Activated T-helper 9 cell treated with anti-CD3 and anti-CD28 coated beads, Interleukin-2, amount 50 U/mL, for 16 hours (primary cell): Measurements from ENCODE around the gene BMS1.
"Not testable (repeated sequence)": the region's sequence is repeated elsewhere in the genome, so short reads cannot be mapped to it uniquely, and the experiment has no call there.

ENCODE experiments used
- DNase-seq: peaks from one replicate; pipeline ENCODE4 v3.0.0-alpha.2; 2020; ENCODE audit warnings: low read depth

BMS1 gene

DNA sequence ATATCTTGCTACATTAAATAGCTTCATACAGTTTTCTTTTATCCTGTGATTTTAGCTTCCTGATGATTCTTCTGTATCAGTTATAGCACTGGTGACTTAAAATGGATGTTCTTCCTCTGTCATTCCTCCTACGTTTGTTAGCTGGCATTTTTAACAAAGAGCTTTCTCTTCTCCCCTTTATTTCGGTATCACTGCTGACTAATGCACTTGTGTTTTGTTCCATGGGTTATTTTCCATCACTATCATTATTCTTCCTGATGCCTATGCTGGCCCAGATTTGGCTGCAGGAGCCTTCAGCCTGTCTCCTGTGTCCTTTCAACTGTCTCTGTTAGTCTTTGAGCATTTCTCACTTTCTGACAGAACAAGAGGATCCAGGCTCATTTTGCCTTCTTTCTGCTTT is 13.1 kb downstream of the BMS1 start:
- no peak for DNase-seq

DNA sequence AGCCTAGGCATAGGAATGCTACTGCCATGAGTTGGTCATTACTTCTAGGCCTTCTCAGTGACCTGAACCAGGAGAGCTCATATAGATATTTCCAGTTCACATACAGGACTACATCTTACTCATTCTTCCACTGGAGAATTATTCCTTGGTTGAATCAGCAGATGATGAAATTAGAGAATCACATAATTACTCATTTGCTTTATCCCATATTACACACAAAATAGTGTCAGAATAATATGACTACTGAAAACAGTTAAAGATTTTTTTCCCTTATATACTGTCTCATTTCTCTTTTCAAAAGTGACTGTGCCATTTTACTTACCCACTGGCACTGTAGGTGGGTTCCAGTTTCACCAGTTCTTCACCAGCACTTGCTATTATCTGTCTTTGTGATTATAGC is 18.5 kb downstream of the BMS1 start:
- DNase-seq, result no peak

DNA sequence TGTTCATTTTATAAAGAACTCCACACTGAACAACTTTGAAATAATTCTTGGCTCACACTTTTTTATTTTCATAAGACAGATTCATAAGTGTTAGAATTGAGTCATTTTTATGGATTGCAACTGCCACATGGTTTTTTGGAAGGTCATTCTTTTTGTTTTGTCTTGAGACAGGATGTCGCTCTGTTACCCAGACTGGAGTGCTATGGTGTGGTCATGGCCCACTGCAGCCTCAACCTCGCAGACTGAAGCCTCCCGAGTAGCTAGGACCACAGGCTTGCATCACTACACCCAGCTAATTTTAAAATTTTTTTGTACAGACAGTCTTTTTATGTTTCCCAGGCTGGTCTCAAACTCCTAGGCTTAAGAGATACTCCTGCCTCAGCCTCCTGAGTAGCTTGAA is 20.3 kb downstream of the BMS1 start:
- DNase-seq, result no peak

DNA sequence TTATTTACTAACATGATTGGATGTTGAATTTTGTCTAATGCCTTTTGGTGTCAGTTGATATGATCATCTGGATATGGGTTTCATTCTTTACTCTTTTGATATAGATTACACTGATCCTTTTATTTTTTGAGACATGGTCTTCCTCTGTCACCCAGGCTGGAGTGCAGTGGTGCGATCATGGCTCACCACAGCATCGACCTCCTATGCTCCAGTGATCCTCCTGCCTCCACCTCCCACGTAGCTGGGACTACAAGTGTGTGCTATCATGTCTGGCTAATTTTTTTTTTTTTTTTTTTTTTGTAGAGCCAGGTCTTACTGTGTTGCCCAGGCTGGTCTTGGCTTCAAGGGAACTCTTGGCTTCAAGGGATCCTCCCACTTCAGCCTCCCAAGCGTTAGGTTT is 27.1 kb downstream of the BMS1 start:
- DNase-seq, result no peak

DNA sequence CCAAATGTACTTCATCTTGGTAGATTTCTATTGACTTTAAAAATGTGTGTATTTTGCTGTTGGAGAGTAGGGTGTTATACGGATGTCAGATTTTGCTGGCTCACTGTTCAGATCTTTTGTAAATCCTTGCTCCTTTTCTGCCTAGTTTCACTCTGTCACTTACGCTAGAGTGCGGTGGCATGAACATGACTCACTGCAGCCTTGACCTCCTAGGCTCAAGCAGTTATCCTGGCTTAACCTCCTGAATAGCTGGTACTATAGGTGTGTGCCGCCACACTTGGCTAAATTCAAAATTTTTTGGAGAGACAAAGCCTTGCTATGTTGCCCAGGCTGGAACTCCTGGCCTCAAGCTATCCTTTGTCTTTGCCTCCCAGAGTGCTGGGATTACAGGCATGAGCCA is 29.4 kb downstream of the BMS1 start:
- no peak for DNase-seq

DNA sequence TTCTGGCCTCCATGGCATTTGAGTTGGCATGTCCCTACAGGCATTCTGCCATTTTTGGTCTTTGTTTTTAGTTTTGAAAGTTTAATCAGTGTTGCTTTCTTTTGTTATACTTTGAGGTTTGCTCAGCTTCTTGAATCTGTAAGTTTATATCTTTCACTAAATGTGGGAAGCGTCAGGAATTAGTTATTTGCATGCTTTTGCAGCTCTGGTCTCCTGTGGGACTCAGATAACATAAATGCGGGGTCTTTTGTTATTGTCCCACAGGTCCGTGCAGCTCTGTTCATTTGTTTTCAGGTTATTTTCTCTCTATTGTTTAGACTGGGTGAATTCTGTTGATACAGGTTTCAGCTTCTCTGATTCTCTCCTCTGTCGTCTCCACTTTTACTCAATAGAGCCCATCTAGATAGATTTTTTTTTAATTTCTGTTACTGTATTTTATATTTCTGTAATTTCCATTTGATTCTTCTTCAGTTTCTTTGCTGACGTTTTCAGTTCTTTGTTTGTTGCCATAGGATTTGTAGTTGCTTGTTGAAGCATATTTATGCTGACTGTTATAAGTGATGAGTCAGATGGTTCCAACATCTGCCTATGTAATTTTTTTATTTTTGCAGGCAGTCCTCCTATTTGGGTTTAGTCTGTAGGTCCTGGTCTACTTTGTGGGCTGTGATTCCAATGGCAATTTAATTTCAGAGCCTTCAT is 31.5 kb downstream of the BMS1 start:
- not testable (repeated sequence) for DNase-seq

DNA sequence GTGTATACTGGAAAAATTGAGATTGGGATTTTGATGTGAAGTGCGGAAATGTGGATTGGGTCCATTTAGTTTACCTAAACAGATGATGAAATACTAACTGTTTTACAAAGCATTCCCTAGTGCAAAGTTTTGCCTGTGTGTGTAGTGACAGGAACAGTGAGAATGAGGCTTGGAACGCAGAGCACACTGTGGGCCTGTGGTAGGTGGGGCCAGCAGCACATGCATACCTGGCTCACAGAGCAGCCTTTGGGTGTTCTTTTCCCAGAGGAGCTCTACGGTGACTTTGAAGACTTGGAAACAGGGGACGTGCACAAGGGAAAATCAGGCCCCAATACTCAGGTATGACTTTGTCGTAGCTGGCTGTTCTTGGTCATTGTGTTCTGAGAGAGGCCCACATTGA is 33.7 kb downstream of the BMS1 start:
- not testable (repeated sequence) for DNase-seq

DNA sequence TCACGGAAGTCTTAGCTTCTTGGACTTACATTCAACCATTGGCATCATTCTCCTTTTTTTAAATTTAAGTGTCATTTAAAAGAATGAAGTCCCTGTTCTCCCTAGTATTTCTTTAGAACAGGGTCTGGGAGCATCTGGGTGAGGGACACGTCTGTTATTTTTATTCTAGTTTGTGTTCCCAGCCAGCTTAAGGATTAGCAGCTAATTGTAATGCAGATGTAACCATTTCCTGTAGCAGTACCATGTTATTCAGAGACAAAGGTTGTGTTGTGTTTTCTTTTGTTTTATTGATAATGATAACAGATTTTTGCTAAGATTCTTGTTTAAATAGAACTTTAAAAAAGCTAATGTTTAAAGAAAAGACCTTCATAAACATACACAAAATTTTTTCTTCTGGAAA is 34.3 kb downstream of the BMS1 start:
- DNase-seq, result no peak

DNA sequence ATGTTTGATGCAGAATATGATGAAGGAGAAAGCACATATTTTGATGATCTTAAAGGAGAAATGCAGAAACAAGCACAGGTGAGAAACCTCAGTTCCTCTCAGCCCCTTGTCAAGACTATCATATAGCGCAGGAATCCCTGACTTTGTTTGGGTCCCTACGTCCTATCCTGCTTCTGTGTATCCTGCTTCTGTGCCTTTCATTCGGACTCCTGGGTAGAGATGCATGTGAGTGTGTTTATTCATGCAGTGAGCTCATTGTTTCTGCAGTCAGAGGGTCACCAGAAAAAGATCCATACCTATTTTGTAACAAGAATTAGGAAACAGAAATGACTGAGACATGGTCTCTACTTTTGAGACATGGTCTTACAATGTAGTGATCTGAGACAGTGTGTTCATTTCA is 34.8 kb downstream of the BMS1 start:
- DNase-seq, result not testable (repeated sequence)

DNA sequence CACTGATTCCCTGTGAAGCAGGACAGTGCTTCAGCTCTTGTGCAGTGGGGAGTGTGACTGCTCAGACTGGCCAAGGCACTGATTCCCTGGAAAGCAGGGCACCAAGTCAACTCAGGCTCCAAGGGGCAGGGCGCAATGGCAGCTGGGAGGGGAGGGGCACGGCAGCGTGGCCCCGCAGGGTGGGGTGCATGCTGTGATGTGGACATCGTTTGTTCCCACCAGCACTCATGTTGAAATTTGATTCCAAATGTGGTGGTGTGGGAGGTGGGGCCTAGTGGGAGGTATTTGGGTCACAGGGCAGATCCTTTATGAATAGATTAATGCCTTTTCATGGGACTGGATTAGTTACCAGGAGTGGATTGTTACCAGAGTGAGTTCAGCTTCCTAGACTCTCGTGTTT is 44.2 kb downstream of the BMS1 start:
- DNase-seq, result not testable (repeated sequence)

DNA sequence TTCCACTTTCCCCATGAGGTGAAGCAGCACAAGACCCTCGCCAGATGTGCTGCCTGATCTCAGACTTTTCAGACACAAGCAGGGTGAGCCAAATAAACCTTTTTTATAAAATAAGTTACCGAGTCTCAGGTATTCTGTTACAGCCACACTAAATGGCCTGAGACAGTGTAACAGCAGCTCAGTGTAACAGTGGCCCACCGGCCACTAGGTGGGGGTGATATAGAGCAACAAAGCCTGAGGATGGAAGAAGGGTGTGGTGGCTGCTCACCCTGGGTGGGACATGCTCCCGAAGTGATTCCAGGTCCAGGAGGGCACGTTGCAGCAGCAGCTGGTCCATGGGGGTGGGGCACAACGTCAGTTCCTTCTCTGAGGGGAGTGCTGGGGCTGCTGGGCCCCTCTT is 44.6 kb downstream of the BMS1 start:
- no peak for DNase-seq

DNA sequence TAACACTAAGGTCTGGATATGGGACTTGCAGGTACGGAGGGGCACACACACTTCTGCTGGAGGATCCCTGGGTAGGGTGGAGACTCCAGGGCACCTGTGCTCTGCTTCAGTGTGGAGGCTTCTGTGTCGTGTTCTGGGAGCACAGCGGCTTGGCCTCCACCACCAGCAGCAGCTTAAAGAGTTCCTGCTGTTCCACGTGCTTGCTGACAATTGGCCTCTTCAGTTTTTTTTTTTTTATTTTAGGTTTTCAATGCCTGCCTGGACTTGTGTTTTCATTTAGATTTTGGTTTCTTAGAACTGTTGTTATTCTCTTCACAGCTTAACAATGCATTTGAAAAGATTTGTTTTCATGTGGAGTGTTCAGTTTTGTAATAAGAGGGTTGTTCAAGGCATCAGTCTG is 45.8 kb downstream of the BMS1 start:
- not testable (repeated sequence) for DNase-seq

DNA sequence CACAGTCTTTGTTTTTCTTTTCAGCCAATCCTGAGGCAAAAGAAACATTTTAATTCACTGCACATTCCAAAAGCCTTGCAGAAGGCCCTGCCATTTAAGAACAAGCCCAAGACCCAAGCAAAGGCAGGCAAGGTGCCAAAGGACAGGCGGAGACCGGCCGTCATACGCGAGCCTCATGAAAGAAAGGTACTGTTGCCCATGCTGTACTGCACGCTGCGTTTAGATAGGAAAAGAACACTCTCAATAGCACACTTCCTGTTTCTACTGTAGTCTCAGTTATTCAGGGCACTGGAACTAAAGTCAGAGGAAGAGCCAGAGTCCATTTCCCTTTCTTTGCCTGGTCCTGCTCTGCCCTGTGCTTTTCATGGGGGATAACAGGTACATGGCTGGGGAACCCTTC is 47.6 kb downstream of the BMS1 start:
- no peak for DNase-seq

DNA sequence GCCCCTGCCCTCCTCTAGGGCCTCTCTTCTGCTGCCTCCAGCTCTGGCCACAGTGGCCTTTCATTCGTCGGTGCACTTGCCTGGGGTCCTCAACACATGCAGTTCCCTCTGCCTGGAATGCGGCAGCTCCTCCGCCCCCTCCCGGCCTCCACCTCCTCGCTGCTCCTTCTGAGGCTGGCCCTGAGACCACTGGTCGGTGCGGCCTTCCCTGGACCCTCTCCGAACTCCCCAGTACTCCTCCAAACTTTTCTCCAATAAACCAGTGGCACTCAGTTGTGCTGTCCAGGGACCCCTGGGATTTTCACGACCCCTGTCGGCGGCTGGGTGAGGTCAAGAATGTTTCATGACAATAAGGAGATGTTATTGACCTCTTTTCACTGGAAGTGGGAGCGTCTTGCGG is 53.5 kb downstream of the BMS1 start:
- DNase-seq, result no peak

DNA sequence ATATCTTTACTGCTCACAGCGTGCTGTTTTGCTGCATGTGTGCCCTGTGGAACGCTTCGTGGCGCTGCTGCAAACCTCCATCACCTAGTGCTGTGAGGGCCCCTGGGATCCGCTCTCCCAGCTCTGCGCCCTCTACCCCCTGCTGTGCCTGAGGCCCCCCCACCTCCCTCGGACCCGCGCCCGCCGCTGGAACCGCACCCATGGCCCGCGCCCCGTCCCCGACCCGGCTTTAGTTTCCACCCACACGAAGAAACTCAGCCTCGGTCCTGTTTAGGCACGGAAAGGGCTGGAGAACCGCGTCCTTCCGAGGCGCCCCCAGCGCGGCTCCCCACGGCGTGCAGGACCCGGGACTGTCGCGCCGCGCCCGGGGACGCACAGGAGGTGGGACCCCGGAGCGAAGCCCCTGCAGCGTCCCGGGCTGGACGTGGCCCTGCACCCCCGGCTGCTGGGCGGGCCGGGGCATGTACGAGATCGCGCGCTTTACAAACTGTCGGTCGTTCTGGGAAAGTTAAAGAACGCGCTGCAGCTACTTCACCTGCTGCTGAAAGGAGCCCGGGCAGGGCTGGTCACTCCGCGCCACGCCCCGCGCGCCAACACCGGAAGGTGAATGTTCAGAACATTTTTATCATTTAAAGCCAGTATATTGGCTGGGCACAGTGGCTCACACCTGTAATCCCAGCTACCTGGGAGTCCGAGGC is 54.3 kb downstream of the BMS1 start:
- no peak for DNase-seq

DNA sequence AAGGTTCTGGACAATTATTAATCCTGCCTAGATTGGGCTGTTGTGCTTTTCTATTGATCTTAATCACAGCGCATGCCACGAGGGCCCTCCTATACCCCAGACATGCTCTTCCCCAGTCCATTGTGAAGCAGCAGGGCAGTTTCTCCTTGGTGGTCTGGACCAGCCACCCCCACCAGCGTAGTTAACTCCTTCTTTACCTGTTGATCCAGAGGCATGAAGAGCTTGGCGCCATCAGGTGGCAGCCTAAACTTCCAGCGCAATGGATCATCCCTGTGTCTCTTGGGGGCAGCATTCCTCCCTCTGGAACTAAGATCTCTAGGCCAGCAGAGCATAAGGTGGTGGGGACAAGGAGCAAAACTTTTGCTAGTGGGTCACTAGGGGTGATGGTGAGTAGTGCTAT is 62.2 kb downstream of the BMS1 start:
- not testable (repeated sequence) for DNase-seq

DNA sequence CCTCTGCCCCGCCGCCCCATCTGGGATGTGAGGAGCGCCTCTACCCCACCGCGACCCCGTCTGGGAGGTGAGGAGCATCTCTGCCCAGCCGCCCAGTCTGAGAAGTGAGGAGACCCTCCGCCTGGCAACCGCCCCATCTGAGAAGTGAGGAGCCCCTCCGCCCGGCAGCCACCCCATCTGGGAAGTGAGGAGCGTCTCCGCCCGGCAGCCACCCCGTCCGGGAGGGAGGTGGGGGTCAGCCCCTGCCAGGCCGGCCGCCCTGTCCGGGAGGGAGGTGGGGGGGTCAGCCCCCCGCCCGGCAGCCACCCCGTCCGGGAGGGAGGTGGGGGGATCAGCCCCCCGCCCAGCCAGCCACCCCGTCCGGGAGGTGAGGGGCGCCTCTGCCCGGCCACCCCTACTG is 64.7 kb downstream of the BMS1 start:
- DNase-seq, result not testable (repeated sequence)

DNA sequence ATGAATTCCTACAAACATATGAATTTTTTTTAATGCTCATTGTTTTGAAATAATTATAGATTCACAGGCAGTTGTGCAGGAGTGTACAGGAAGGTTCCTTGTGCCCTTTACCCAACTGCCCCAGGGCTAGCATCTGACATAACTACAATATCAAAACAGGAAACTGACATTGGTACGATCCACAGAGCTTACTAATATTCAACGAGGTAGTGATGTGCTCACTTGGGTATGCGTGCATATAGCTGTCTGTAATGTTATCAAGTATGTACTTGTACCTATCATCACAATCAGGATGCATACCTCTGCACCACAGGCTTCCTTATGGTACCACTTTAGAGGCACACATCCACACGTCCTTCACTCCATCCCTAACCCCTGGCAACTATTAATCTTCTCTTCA is 68.3 kb downstream of the BMS1 start:
- no peak for DNase-seq

DNA sequence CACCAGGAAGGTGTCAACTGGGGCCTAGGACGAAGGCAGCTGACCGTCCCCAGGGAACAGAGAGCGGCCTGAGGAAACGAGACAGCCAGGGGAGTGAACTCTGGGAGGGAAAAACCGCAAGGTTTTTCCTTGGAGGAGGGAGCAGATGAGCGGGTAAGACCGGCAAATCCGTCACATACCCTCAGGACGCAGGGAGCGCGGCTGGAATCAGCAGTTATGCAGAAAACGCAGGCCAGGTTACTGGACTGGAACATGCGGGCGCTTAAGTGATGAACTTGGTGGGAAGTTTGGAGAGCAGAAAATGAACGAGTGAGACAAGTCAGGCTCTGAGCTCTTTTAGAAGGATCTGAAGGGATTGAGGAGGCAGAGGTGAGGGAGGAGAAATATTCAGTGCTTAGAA is 76.7 kb downstream of the BMS1 start:
- no peak for DNase-seq

DNA sequence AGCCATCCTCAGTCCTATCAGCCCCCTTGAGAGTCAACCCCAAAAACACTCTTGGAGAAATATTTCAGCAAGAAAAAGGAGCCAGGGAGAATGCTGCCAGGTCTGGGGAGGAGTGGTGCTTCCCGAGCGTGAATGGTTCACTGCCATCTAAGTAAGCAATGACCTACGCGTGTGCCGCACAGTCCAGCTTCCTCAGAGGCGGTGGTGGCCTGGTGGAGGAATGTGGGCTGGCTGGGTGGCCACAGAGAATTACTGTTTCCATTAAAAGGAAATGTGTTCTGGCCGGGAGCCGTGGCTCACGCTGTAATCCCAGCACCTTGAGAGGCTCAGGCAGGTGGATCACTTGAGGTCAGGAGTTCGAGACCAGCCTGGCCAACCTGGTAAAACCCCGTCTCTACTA is 77.4 kb downstream of the BMS1 start:
- not testable (repeated sequence) for DNase-seq

DNA sequence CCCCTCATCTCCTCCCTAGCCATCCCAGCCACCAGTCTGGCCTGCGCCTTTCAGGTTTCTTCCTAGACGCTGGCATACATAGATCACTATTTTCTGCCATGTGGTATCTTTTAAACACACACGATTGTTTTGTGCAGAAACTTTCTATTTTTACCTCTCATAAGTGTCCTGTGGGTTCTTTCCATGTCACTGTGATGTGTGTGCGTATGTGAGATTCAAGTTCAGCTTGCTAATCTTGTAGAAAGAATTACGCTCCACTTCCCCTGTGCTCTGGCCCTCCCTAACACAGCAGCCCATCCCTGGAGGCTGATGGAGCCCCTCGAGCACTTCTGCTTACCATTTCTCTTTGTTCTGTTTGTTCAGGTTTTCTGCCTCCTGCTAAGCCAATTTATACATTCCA is 80.2 kb downstream of the BMS1 start:
- DNase-seq, result not testable (repeated sequence)

DNA sequence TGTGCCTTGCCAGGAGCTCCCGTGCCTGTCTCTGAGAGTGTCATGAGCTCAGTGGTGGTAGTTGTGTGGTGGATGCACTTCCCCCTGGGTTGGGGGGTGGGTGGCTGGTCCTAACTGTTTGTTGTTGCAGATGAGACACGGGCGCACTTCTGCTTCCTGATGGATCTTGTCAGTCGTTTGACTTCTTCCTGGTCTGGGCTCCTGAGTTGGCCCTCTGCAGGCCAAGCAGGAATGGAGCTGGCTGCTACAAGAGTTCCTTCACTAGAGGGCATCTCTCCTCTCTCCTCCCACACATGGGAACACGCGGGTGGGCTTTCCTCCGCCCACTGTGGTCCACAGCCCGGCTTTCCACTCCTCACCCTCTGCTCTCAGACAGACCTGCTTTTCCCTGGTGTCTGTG is 82.0 kb downstream of the BMS1 start:
- no peak for DNase-seq

DNA sequence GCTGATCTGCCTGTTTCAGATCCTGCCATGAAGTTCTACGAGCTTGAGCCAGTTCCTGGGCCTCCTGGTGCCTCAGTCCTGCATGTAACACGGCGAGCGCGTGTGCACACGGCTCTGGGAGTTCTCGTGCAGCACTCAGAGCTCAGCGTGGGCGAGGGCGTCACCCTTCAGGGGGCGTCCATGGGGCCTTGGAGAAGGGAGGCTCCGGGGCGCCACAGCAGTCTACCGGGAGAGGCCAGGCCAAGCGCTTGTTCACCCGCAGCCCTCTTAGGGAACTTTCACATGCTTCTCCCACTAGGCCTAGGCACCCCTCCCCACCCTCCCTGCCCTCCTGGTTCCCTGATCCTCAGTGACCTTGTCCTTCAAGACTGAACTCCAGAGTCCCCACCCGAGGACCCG is 83.1 kb downstream of the BMS1 start:
- no peak for DNase-seq
